Measurements from ENCODE around the gene NAA16.

GRCh38 chr13:41344358-41344757 is 33.3 kb downstream of the NAA16 start:
- TF ChIP-seq EZH2phosphoT487 (IDR thresholded peaks at IDR 0.05; ENCODE audit: borderline replicate concordance, low read depth): no peak
- TF ChIP-seq, protein P1, sequence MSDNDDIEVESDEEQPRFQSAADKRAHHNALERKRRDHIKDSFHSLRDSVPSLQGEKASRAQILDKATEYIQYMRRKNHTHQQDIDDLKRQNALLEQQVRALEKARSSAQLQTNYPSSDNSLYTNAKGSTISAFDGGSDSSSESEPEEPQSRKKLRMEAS (IDR thresholded peaks at IDR 0.05; ENCODE audit: low read depth): no peak
- no peak for TF ChIP-seq USF1 (IDR thresholded peaks at IDR 0.05; ENCODE audit: borderline replicate concordance, low read depth)
- no peak for TF ChIP-seq CTCF (IDR thresholded peaks at IDR 0.05)
- no peak for TF ChIP-seq POLR2AphosphoS5 (IDR thresholded peaks at IDR 0.05; ENCODE audit: low read depth, low read length)
- no peak for TF ChIP-seq TAF1 (IDR thresholded peaks at IDR 0.05; ENCODE audit: borderline replicate concordance, low read depth, low read length)
- no peak for TF ChIP-seq RCOR1 (IDR thresholded peaks at IDR 0.05; ENCODE audit: low read length)
- no peak for TF ChIP-seq REST (IDR thresholded peaks at IDR 0.05; ENCODE audit: low read depth, low read length)
- TF ChIP-seq ELF1 (IDR thresholded peaks at IDR 0.05): no peak
- TF ChIP-seq YY1 (IDR thresholded peaks at IDR 0.05; ENCODE audit: low read depth): no peak
- TF ChIP-seq GABPA (IDR thresholded peaks at IDR 0.05; ENCODE audit: low read depth): no peak
- no peak for TF ChIP-seq RXRA (IDR thresholded peaks at IDR 0.05; ENCODE audit: borderline replicate concordance, low read depth)
